HG03135 (cell line): ENCODE data around the gene FAM181A.

Experiments
- ATAC-seq: cut with Tn5 transposase; IDR thresholded peaks from one replicate; pipeline ENCODE4 v1.9.1; 2021; ENCODE audit warnings: mild to moderate bottlenecking, moderate library complexity; ENCODE audit not compliant: unreplicated experiment

The FAM181A gene

GRCh38 chr14:93928184-93929047, 1.3 kb downstream of the FAM181A start:
- ATAC-seq, result no peak

GRCh38 chr14:93929048-93929535, 1.9 kb downstream of the FAM181A start:
- no peak for ATAC-seq

GRCh38 chr14:93929657-93930056, 2.5 kb downstream of the FAM181A start:
- ATAC-seq, result no peak

GRCh38 chr14:93930296-93930988, 3.3 kb downstream of the FAM181A start:
- no peak for ATAC-seq

GRCh38 chr14:93930989-93931307, 3.8 kb downstream of the FAM181A start:
- ATAC-seq, result no peak

GRCh38 chr14:93932642-93933041, 5.5 kb downstream of the FAM181A start:
- no peak for ATAC-seq

- no peak for ATAC-seq
These were observed 8.1 kb downstream of the FAM181A start for GRCh38 chr14:93935213-93935612.

GRCh38 chr14:93936245-93936644, 9.1 kb downstream of the FAM181A start:
- ATAC-seq, result no peak

GRCh38 chr14:93936926-93937325, 9.8 kb downstream of the FAM181A start:
- ATAC-seq, result no peak

- no peak for ATAC-seq
These were observed 10.4 kb downstream of the FAM181A start for GRCh38 chr14:93937519-93937918.

- no peak for ATAC-seq
These were observed 11.7 kb downstream of the FAM181A start for GRCh38 chr14:93938751-93939303.

GRCh38 chr14:93939304-93940229, 12.4 kb downstream of the FAM181A start:
- ATAC-seq, result peak; percentile 89

GRCh38 chr14:93940437-93940836, 13.3 kb downstream of the FAM181A start:
- no peak for ATAC-seq

GRCh38 chr14:93941293-93941910, 14.3 kb downstream of the FAM181A start:
- ATAC-seq, result no peak

GRCh38 chr14:93943052-93943451, 15.9 kb downstream of the FAM181A start:
- no peak for ATAC-seq

GRCh38 chr14:93943930-93944329, 16.8 kb downstream of the FAM181A start:
- no peak for ATAC-seq

- ATAC-seq, result no peak
These were observed 17.4 kb downstream of the FAM181A start for GRCh38 chr14:93944348-93945069.

GRCh38 chr14:93945070-93945399, 17.9 kb downstream of the FAM181A start:
- ATAC-seq, result no peak

- ATAC-seq, result no peak
These were observed 19.0 kb downstream of the FAM181A start for GRCh38 chr14:93946104-93946503.

GRCh38 chr14:93946541-93947090, 19.5 kb downstream of the FAM181A start:
- no peak for ATAC-seq
